ENCODE measurements around the gene CNTNAP2. TPM values are rescaled to one million over a fixed set of nuclear protein-coding genes. Genes with fewer than 3 reads are reported as not detected.

CNTNAP2 gene
- total RNA-seq, 4 donors from 2014 or later = not detected

DNA sequence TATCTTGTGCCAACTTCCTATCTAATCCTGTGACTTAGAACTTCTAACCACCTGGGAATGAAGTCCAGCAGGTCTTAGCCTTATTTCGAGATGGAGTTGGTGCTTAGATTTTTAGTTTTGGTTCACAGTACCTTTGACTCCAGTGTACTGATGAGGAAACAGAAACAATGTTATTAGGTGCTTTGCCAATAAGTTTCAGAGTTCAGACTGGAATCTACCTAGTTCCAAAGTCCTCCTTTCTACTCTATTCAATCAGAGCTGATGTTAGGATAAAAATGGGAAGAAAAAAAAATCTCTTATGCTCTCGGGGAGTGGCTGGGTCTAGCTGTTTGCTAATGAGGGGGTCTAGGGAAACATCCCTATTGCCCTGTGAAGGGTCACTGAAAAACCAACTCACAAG is 1867.7 kb downstream of the CNTNAP2 start:
- intact Hi-C loops (cut with DNase I; ENCODE audit: low total_unique reads) = no loop called here
- DNase-seq = no peak
- Histone ChIP-seq H3K4me3 (no peak overlapping the region), H3K9me3 (no peaks in the 10 kb centered on the region), H3K27ac (no peak overlapping the region), H3K36me3 (no peaks in the 10 kb centered on the region), H3K4me1 (no peaks in the 10 kb centered on the region), H3K27me3 (no peaks in the 10 kb centered on the region)
- in situ Hi-C loops (cut with MboI; ENCODE audit: low sequenced_read_pairs in 4 of 4) = no loop called here
- no peak for ATAC-seq
- no peak for TF ChIP-seq POLR2A (IDR thresholded peaks at IDR 0.05)
- TF ChIP-seq, protein P1, sequence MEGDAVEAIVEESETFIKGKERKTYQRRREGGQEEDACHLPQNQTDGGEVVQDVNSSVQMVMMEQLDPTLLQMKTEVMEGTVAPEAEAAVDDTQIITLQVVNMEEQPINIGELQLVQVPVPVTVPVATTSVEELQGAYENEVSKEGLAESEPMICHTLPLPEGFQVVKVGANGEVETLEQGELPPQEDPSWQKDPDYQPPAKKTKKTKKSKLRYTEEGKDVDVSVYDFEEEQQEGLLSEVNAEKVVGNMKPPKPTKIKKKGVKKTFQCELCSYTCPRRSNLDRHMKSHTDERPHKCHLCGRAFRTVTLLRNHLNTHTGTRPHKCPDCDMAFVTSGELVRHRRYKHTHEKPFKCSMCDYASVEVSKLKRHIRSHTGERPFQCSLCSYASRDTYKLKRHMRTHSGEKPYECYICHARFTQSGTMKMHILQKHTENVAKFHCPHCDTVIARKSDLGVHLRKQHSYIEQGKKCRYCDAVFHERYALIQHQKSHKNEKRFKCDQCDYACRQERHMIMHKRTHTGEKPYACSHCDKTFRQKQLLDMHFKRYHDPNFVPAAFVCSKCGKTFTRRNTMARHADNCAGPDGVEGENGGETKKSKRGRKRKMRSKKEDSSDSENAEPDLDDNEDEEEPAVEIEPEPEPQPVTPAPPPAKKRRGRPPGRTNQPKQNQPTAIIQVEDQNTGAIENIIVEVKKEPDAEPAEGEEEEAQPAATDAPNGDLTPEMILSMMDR (IDR thresholded peaks at IDR 0.05 in 4 of 5, conservative IDR thresholded peaks at IDR 0.05 in 1 of 5) = no peak

DNA sequence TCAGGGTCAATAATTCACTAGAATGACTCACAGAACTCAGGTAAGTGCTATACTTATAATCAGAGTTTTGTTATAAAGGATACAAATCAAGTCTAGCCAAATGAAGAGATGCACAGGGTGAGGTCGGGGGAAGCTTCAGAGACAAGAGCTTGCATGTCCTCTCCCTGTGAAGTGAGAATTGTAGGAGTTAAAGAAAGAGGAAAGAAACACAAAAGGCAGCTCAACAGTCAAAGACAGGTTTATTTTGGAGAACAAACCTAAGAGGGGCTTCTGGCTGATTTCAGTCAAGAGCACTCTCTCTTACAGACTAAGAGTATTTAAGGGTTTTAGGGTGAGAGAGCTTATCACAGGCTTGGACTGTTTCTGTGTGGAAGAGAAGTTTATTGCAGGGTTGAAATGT is 1873.5 kb downstream of the CNTNAP2 start:
- no peak for DNase-seq
- TF ChIP-seq POLR2A (IDR thresholded peaks at IDR 0.05) = no peak
- TF ChIP-seq, protein P1 (IDR thresholded peaks at IDR 0.05 in 4 of 5, conservative IDR thresholded peaks at IDR 0.05 in 1 of 5) = no peak
- in situ Hi-C loops (cut with MboI; ENCODE audit: low sequenced_read_pairs in 4 of 4) = no loop called here
- Histone ChIP-seq H3K27ac (no peak overlapping the region), H3K4me3 (no peak overlapping the region), H3K4me1 (no peaks in the 10 kb centered on the region), H3K9me3 (no peaks in the 10 kb centered on the region), H3K36me3 (no peaks in the 10 kb centered on the region), H3K27me3 (no peaks in the 10 kb centered on the region)
- intact Hi-C loops (cut with DNase I; ENCODE audit: low total_unique reads) = no loop called here
- no peak for ATAC-seq

DNA sequence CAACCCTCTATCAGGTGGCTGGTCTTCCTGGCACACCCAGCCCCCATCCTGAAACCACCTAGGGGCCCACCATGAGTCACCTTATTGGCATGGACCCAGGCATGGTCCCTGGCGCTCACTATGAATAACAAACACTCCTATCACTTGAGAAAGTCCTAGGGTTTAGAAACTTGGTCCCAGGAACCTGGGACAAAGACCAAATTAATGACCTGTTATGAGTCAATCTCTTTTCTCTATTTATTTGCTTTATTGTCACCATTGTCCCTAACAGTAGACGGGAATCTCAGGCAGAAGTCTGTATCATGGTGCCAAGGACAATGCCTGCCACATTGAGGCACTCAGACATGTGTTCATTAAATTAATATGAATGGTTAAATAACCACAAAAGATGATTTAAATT is 1874.3 kb downstream of the CNTNAP2 start:
- no peak for DNase-seq
- Histone ChIP-seq H3K27me3 (no peaks in the 10 kb centered on the region), H3K9me3 (no peaks in the 10 kb centered on the region), H3K27ac (no peak overlapping the region), H3K4me1 (no peaks in the 10 kb centered on the region), H3K4me3 (no peak overlapping the region), H3K36me3 (no peaks in the 10 kb centered on the region)
- intact Hi-C loops (cut with DNase I; ENCODE audit: low total_unique reads) = no loop called here
- in situ Hi-C loops (cut with MboI; ENCODE audit: low sequenced_read_pairs in 4 of 4) = no loop called here
- ATAC-seq = no peak
- TF ChIP-seq, protein P1 (IDR thresholded peaks at IDR 0.05 in 4 of 5, conservative IDR thresholded peaks at IDR 0.05 in 1 of 5) = no peak
- no peak for TF ChIP-seq POLR2A (IDR thresholded peaks at IDR 0.05)

DNA sequence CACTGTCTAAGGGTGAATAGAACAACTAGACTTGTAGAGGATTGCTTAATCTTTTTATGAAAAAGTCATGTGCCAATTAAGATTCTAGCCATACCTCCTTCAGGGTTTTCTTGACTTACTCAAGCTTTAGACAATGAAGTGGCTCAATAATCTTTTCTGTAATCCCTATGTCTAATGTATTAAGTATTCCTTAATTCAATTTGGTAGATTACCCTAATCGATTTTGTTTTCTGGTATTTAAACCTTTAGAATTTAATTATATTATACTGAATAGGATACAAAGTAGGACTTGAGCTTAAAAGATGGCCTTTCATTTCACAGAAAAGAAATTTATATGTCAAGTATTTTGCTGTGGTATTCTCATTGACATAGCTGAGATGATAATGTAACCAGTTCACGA is 1876.1 kb downstream of the CNTNAP2 start:
- no peak overlapping the region for H3K4me3 ChIP-seq
- no peak for DNase-seq
- in situ Hi-C loops (cut with MboI; ENCODE audit: low sequenced_read_pairs in 4 of 4) (no loop called here), intact Hi-C loops (cut with DNase I; ENCODE audit: low total_unique reads) (no loop called here)
- no peak for ATAC-seq
- TF ChIP-seq, protein P1 (IDR thresholded peaks at IDR 0.05 in 4 of 5, conservative IDR thresholded peaks at IDR 0.05 in 1 of 5) = no peak
- no peak for TF ChIP-seq POLR2A (IDR thresholded peaks at IDR 0.05)
- no peaks in the 10 kb centered on the region for H3K27me3 ChIP-seq
- no peaks in the 10 kb centered on the region for H3K4me1 ChIP-seq
- no peaks in the 10 kb centered on the region for H3K36me3 ChIP-seq
- no peaks in the 10 kb centered on the region for H3K9me3 ChIP-seq
- no peak overlapping the region for H3K27ac ChIP-seq

DNA sequence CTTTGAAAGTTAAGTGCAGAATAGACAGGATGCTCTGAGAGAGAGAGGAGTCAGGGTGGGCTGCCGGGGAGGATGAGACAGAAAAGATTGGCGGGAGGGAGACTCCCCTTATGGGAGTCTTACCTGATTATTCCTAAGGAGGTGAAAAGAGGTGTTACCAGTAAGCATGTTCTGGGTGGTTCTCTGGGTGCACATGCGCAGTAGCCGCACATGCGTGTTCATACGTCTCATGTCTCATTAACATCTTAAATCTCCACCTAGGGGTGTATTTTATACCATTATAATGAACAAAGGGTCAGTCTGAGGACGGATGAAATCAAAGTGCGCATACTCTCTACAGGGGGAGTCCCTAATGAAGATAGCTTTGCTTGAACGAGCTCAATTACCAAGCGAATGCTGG is 1881.0 kb downstream of the CNTNAP2 start:
- Histone ChIP-seq H3K4me3 (no peak overlapping the region), H3K27ac (no peak overlapping the region), H3K9me3 (no peaks in the 10 kb centered on the region), H3K4me1 (no peaks in the 10 kb centered on the region), H3K36me3 (no peaks in the 10 kb centered on the region), H3K27me3 (no peaks in the 10 kb centered on the region)
- no peak for TF ChIP-seq POLR2A (IDR thresholded peaks at IDR 0.05)
- TF ChIP-seq, protein P1 (IDR thresholded peaks at IDR 0.05 in 4 of 5, conservative IDR thresholded peaks at IDR 0.05 in 1 of 5) = no peak
- no peak for ATAC-seq
- intact Hi-C loops (cut with DNase I; ENCODE audit: low total_unique reads) (no loop called here), in situ Hi-C loops (cut with MboI; ENCODE audit: low sequenced_read_pairs in 4 of 4) (no loop called here)
- DNase-seq = no peak

Data from gastrocnemius medialis (tissue), 4 donors.